Ovary (tissue), 9 donors: ENCODE measurements around the gene MYPN. TPM values are rescaled to one million over a fixed set of nuclear protein-coding genes. Genes with fewer than 3 reads are reported as not detected.

Source experiments
- DNase-seq, 5 donors: peaks; one replicate each; pipeline ENCODE4 v3.0.0-alpha.2; 2019 to 2020
- H3K27ac ChIP-seq, 2 donors: fragments of 200-600 bp; one replicate each; pipeline versions ENCODE4 v1.5.1 to v1.8.0; 2019 to 2022
- H3K27me3 ChIP-seq: fragments of 200-600 bp; one replicate; pipeline ENCODE4 v1.8.0; 2022
- H3K36me3 ChIP-seq: fragments of 200-600 bp; sonication (generic); one replicate; pipeline ENCODE4 v1.5.1; 2019
- H3K4me1 ChIP-seq: one replicate; pipeline ENCODE4 v1.8.1; 2013; ENCODE audit warnings: mild to moderate bottlenecking, moderate library complexity; ENCODE audit not compliant: insufficient read depth
- H3K4me3 ChIP-seq: fragments of 200-600 bp; sonication (generic); one replicate; pipeline ENCODE4 v1.5.1; 2017
- H3K9me3 ChIP-seq, 2 donors: fragments of 200-600 bp in 1 of 2; sonication (generic) in 1 of 2; one replicate each; pipeline versions ENCODE4 v1.5.1 to v1.8.1; 2013 to 2019; ENCODE audit warnings: mild to moderate bottlenecking in 1 of 2, moderate library complexity in 1 of 2
- CTCF ChIP-seq, 3 donors: fragments of 450-650 bp in 2 of 3; fragments of 200-600 bp in 1 of 3; IDR thresholded peaks; one replicate each; pipeline versions ENCODE4 v1.5.1 to v1.8.0; 2016 to 2022; ENCODE audit warnings: antibody characterized with exemption in 3 of 3, mild to moderate bottlenecking in 1 of 3
- EP300 ChIP-seq: sonication (generic); formaldehyde crosslinking; IDR thresholded peaks from one replicate; pipeline ENCODE4 v1.6.1; 2017; ENCODE audit warnings: antibody characterized with exemption
- POLR2A ChIP-seq: fragments of 450-650 bp; IDR thresholded peaks from one replicate; pipeline ENCODE4 v1.6.1; 2017; ENCODE audit warnings: antibody characterized with exemption, mild to moderate bottlenecking, moderate library complexity
- WGBS, 3 donors: extraction: QIAGEN DNeasy Blood & Tissue Kit in 1 of 3; methylation state at CpG; one replicate each; pipeline versions ENCODE4 v1.1.5 to v1.1.7; 2013 to 2017; 5-methylcytosine and 5-hydroxymethylcytosine counted together
- intact Hi-C, 4 donors: fragments of 100-400 bp; cut with DNase I; formaldehyde crosslinking; loops; one replicate each; pipeline versions ENCODE4 v1.11.0 to v1.15.1; 2022 to 2023
- polyA plus RNA-seq, 2 donors: library from polyadenylated mRNA; stranded (reverse); fragments of 200-250 nt in 1 of 2; fragments of 350-450 nt in 1 of 2; fragmentation: Illumina TruSeq in 1 of 2; extraction: RNeasy Lipid Tissue Mini Kit (QIAGEN cat#74804) in 1 of 2; gene quantifications; one replicate each; pipeline ENCODE4 v1.2.3, GENCODE V29; 2013 to 2014
- total RNA-seq, 7 donors: library from RNA; depleted of rRNA in 2 of 7; stranded (reverse); fragments of >200 nt in 2 of 7; fragmentation: NEBNext Ultra II Directional in 3 of 7; extraction: Animal tissue kit (Norgen Biotek cat#: 25700) in 3 of 7; gene quantifications; one replicate each; pipeline versions ENCODE4 v1.1.0 to v1.2.4, GENCODE V29; 2016 to 2023
- donor health status: DM: no; HTN: no; CAD: no; lungs with moderate emphysema.
- donor health status: DM: no; HTN: no; CAD: no.
- donor health status: Bipolar disorder and iron deficiency.
- donor health status: DM: yes; HTN: yes; CAD: no.
- donor health status: DM: no; HTN: no; CAD: no.
- donor health status: DM: yes; HTN: yes; CAD: no.

The MYPN gene
- total and polyA plus RNA-seq, 9 donors = 0.05 to 0.18 (median 0.16) TPM; not detected in 5

- no peak for DNase-seq
- no peak for TF ChIP-seq EP300
- no peak for TF ChIP-seq POLR2A
- no peak for TF ChIP-seq CTCF (IDR thresholded peaks at IDR 0.05)
- Histone ChIP-seq H3K36me3 (no peaks in the 10 kb centered on the region), H3K27me3 (no peaks in the 10 kb centered on the region), H3K4me3 (no peak overlapping the region), H3K9me3 (no peaks in the 10 kb centered on the region), H3K27ac (no peak overlapping the region), H3K4me1 (no peaks in the 10 kb centered on the region)
- intact Hi-C loops = no loop called here
- WGBS, 3 donors = 90 to 100% (median 94%) methylated on average over 2 of the region's 2 CpGs
Observed at GRCh38 chr10:68111584-68111983, 2.3 kb downstream of the MYPN start.

GRCh38 chr10:68112837-68113236 lies 3.5 kb downstream of the MYPN start:
- Histone ChIP-seq H3K27me3 (no peaks in the 10 kb centered on the region), H3K9me3 (no peaks in the 10 kb centered on the region), H3K4me1 (no peaks in the 10 kb centered on the region), H3K36me3 (no peaks in the 10 kb centered on the region), H3K4me3 (no peak overlapping the region), H3K27ac (no peak overlapping the region)
- WGBS, 3 donors = 97 to 98% (median 98%) methylated on average over 1 of the region's 1 CpG
- DNase-seq = no peak
- intact Hi-C loops = no loop called here
- TF ChIP-seq EP300 (no peak), CTCF (IDR thresholded peaks at IDR 0.05) (no peak), POLR2A (no peak)

GRCh38 chr10:68118657-68119056 lies 9.4 kb downstream of the MYPN start:
- DNase-seq = no peak
- no peaks in the 10 kb centered on the region for H3K27me3 ChIP-seq
- H3K4me1 ChIP-seq = no peaks in the 10 kb centered on the region
- no peak overlapping the region for H3K27ac ChIP-seq
- intact Hi-C loops = no loop called here
- WGBS, 3 donors = 82 to 88% (median 84%) methylated on average over 3 of the region's 3 CpGs
- TF ChIP-seq EP300 (no peak), CTCF (IDR thresholded peaks at IDR 0.05) (no peak)
- H3K9me3 ChIP-seq = no peaks in the 10 kb centered on the region
- H3K36me3 ChIP-seq = no peaks in the 10 kb centered on the region
- H3K4me3 ChIP-seq = no peak overlapping the region

- intact Hi-C loops = no loop called here
- no peak for TF ChIP-seq POLR2A
- no peak for TF ChIP-seq CTCF (IDR thresholded peaks at IDR 0.05)
- TF ChIP-seq EP300 = no peak
- no peak for DNase-seq
- no peaks in the 10 kb centered on the region for H3K36me3 ChIP-seq
- H3K4me3 ChIP-seq = no peak overlapping the region
- H3K4me1 ChIP-seq = no peaks in the 10 kb centered on the region
- no peak overlapping the region for H3K27ac ChIP-seq
- no peaks in the 10 kb centered on the region for H3K9me3 ChIP-seq
- H3K27me3 ChIP-seq = no peaks in the 10 kb centered on the region
- 41 to 61% (median 42%) methylated on average over 15 of the region's 15 CpGs for WGBS, 3 donors
Observed at GRCh38 chr10:68121020-68121743, 11.9 kb downstream of the MYPN start.
